GM08714 (cell line): ENCODE results near the gene MEGF8.
A peak's percentile ranks its signal among the peaks of the same experiment; 100 is the strongest.

ENCODE experiments used
- H3K4me3 ChIP-seq: fragments of 200-500 bp; sonication (Bioruptor generic); 2 replicates; pipeline ENCODE4 v1.5.1; 2014; ENCODE audit warnings: mild to moderate bottlenecking, low read length, inconsistent platforms
- ZNF274 ChIP-seq: IDR thresholded peaks from 2 replicates; pipeline ENCODE4 v1.6.1; 2012; ENCODE audit warnings: mild to moderate bottlenecking, low read depth, low read length

MEGF8 gene, protein sequence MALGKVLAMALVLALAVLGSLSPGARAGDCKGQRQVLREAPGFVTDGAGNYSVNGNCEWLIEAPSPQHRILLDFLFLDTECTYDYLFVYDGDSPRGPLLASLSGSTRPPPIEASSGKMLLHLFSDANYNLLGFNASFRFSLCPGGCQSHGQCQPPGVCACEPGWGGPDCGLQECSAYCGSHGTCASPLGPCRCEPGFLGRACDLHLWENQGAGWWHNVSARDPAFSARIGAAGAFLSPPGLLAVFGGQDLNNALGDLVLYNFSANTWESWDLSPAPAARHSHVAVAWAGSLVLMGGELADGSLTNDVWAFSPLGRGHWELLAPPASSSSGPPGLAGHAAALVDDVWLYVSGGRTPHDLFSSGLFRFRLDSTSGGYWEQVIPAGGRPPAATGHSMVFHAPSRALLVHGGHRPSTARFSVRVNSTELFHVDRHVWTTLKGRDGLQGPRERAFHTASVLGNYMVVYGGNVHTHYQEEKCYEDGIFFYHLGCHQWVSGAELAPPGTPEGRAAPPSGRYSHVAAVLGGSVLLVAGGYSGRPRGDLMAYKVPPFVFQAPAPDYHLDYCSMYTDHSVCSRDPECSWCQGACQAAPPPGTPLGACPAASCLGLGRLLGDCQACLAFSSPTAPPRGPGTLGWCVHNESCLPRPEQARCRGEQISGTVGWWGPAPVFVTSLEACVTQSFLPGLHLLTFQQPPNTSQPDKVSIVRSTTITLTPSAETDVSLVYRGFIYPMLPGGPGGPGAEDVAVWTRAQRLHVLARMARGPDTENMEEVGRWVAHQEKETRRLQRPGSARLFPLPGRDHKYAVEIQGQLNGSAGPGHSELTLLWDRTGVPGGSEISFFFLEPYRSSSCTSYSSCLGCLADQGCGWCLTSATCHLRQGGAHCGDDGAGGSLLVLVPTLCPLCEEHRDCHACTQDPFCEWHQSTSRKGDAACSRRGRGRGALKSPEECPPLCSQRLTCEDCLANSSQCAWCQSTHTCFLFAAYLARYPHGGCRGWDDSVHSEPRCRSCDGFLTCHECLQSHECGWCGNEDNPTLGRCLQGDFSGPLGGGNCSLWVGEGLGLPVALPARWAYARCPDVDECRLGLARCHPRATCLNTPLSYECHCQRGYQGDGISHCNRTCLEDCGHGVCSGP (N-terminal part only)

DNA sequence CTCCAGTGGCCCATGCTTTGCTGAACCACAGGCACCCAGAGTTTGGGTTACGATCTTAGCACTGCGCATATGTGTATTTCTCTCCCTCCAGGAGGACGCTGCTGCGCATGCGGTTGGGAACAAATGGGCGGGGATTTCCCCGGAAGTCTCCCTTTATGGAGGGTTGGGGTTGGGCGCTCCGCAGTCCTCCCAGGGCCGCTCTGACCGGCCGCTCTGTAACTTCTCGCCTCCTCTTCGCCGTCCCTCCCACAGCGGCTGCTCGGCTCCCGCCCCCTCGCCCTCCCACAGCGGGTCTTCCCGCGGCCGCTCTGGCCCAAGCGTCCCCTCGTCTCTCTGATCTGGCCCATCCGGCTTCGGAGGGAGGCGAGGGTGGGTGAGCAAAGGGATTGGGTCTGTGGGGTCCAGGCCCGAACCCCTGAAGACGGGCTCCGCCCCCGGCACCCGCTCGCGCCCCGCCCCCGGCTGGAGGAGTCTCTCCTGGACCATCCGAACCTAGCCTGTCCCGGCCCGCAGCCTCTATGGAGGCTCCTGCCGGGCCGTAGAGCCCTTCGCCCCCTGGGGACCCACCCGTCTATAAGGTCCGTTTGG lies at the start of gene MEGF8:
MEGF8 (plus strand) TSS at position 328 of the 588 bp plus-strand sequence. CDS start 609 bp downstream, outside the sequence.
- TF ChIP-seq ZNF274: no peak
- peak within 1 kb of the TSS; percentile 93 for H3K4me3 ChIP-seq

DNA sequence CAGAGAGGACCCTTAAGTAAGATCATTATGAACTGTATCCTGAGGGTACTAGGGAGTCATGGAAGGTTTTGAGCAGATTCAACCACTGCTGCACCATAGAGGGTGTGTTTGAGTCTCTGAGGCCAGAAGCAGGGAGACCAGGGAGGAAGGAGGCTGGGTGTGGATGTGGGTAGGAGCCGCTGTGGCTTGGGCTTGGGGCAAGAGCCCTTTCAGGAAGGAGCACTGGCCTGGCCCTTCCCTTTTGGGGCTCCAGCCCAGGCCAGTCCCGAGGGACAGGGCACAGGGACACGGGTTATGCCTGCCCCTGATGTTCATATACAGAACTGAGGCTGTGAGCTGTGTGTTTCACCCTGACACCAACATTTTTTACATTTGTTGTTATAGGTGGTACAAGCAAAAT lies 49.2 kb upstream of the MEGF8 start:
- no peak for TF ChIP-seq ZNF274
- no peak overlapping the region for H3K4me3 ChIP-seq

DNA sequence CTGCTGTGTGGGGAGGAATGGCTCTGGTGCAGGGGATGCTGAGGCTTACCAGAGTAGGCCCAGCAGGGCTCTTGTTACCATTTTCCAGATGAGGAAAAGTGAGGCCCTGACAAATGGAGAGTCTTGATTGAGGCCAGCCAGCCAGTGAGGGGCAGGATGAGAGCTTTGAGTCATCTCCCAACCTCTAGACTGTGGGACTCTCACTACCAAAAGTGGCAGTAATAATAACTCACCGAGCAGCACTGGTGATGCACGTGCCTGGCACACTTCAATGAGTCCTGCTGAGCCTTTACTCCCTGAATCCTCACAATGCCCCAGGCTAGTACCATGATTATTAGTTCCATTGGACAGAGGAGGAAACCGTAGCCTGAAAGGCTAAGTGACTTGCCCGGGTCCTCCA lies 48.6 kb upstream of the MEGF8 start:
- no peak overlapping the region for H3K4me3 ChIP-seq
- no peak for TF ChIP-seq ZNF274

DNA sequence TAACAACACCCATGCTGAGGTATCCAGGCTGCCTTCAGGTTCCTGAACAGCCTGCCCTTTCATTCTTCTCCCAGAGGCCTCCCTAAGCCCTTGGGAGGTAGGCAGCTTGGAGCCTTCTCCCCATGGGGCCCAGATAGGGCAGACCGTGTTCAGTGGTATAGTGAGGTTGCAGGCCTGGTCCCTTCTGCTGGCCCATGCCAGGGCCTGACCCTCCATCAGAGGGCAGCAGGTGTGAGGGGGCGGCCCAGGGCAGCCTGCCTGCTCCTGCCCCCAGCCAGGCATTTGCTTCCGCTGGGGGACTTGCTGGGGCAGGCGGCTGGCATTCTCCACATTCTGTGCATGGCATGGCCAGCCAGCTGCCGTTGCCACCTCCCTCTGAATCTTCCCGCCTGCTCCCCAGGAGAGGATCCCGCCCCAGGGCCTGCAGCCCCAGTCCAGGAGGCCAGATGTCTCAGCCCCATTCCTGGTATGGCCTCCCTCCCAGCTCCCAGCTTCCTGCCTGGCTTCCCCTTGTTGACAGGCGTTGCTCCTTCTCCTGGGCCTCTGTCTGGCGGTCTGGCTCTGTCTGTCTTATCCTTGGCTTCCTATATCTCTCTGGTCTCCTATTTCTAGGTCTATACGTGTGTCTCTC lies 47.5 kb upstream of the MEGF8 start:
- no peak overlapping the region for H3K4me3 ChIP-seq
- TF ChIP-seq ZNF274: no peak

DNA sequence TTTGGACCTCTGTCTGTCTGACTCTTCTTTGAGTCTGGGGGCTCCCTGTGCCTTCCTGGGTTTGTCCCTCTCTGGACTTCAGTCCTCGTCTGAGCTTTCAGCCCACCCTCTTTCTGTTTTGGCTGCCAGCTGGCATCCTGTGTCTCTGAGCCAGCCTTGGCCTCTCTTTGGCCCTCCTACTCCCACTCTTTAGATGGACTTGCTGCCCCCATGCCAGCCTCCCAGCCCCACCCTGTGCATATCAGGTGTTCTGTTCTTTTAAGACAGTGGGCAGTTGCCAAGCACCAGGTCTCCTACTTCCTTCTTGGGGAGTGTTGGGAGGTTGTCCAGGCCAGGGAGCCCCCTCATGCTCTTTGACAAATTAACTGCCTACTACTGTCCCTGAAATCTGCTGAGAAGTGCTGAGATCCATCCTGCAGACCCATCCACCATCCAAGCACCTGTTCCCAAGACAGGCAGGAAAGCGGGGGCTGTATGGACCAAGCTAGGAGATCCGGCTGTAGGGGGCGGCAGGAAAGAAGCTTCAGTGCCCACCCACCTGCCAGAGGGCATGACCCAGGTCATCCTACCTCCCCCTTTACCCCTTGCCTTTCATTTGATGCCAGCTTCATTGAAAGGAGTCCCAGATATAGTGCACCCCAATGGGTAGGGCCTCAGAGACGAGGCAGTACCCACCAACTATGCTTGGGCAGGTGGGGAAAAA lies 46.8 kb upstream of the MEGF8 start:
- no peak overlapping the region for H3K4me3 ChIP-seq
- no peak for TF ChIP-seq ZNF274

DNA sequence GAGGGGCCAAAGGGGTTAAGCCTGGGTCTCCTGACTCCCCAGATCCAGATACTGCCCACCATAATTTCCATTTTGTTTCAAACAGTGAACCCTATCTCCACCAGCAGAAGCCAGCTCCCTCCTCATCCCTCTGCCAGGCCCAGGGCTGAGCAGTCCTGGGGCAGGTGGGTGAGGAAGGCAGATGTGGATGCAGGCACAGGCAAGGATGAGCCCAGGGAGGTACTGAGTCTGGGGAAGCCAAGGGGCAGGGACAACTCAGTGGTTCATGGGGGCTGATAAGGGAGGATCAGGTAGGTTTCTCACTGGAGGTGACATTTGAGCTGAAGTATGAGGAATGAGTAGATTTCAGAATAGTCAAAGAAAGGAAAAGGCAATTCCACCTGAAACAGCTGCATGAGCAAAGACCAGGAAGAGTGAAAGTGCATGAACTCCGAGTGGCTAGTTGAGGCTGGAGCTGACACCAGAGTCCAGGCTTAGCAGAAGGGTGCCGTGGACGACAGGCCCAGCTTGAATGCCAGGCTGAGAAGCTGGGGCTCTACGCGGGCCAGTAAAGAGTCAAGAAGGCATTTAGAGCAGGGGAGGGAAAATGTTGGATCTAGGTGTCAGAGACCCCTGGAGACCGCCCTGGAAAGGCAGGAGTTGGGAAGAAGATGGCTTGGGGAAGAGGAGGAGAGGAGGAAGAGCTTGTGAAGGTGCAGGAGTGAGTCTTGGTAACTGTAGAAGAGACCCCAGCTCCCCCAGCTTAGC lies 46.1 kb upstream of the MEGF8 start:
- peak overlapping the region; percentile 74; the same call in 1 of the 2 replicates for H3K4me3 ChIP-seq
- no peak for TF ChIP-seq ZNF274

DNA sequence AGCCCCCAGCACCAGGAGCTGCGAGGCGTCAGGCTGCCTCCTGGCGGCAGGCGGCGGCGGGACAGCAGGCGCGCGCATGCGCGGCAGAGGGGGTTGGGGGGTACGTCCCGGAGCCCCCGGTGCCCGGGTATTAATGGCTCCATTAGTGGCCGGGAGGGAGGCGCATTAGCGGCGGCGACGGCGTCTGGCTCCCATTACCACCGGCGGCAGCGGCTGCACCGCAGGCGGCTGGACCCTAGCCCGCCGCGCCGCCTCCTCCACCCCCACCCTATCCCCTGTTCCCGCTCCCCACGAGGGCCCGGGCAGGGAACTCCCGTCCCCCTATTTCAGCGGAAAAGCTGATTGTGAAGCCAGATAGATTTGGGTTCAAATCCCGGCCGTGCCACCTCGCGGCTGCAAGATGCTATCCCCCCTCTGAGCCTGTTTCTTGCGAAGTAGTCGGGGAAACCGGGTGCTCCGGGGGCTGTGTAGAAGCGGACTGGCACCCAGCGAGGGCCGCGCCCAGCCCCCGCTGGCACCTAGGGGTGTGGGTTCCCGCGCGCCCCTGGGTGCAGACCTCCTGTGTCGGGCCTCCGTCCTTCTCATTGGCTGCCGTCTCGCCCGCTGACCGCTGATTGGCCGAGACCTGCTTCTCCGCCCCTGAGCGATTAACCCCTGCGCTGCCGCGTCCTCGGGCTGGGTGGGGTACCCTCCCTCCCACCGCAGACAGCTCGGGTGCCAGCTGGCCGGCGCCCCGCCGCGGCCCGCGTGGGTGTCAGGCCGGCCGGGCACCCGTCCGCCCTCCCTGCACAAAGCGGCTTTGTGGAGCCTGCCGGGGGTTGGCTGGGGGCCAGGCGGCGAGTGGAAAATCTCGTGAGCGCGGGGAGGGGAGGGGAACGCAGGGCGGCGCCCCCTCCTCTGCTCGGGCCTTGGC lies 45.3 kb upstream of the MEGF8 start:
- no peak for TF ChIP-seq ZNF274
- peak overlapping the region; percentile 74 for H3K4me3 ChIP-seq

DNA sequence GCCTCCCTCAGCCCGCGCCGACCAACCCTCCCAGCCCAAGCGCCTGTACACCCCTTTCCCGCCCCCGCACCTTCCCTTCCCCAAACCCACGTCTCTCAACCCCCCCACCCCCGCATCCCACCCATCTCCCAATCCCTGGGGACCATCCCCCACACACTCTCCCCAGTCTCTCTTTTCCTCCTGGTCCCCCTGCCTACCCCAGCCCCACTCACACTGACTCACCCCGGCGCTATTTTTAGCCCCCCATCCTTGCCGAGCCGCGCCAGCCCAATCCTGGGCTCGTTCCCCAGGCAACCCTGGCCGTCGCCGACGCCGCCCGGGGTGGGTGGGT lies 44.7 kb upstream of the MEGF8 start:
- TF ChIP-seq ZNF274: no peak
- peak overlapping the region; percentile 74 for H3K4me3 ChIP-seq

DNA sequence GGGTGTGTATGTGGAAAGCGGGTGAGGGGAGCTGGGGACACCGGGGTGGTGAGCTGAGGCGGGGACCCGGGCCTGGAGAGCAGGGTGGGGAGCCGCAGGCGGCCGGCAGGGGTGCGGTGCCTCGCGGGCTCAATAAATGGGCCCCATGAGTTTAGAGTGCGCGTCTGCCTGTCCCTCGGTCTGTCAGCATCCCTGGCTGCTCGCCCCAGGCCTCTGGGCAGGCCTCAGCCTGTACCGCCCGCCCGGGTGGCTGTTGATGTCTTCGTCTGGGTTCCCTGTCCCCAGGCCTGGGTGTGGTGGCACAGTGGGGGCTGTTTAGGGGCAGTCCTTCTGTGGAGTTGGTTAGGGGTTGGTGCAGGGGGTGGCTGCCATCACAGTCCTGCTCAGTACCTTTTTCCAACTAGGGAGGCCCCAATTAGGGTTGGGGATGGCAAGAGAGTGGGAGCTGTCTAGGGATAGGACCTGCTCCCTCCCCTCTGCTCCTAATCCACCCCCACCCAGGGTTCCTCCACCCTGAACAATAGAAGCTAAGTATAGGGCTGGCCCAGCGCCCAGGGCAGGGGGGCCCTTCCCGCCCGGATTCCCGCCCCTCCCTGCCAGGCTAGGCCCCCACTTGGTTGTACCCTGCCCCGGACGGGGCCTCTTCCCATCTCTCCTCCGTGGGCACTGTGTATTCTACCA lies 44.1 kb upstream of the MEGF8 start:
- H3K4me3 ChIP-seq: peak overlapping the region; percentile 3; the same call in 1 of the 2 replicates
- no peak for TF ChIP-seq ZNF274

DNA sequence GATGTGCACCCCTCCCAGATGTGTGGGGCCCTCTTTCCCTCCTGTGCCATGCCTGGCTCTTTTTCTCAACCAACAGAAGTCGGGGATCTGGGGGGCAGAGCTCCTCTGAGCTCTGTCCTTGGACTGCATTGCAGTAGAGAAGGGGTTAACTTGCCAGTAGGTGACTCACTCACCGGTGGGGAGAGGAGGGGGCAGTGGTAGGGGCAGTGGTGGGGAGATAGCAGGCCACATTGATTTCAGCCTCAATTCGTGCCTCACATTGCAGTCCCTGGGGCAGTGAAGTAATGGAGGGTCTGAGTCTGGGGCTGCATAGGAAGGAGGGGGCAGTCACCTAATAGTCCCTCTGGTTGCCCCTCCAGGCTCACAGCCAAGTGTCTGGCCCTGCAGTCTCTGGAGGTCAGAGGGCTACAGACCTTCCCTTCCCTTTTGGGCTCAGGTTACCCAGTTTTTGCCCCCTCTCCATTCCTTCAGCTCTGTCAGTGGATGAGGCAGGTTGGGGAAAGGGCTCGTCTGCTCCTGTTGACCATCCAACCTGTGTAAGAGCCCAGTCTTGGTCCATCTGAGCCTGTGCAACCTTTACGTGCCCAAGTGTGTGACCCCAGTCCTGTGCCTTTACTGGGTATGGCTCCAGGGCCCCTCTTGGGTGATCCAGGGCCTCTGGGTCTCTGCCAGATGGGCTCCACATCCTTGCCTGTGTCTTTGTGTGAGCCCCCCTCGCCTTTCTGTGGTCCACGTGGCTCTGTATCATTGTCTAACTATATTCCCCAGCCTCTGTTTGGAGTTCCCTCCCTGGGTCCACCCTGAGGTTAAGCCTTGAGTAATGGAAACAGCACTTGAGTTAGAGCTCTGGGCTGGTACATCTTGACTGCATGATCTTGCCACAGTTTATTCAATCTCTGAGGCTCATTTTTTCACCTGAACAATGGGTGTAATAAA lies 43.3 kb upstream of the MEGF8 start:
- no peak overlapping the region for H3K4me3 ChIP-seq
- TF ChIP-seq ZNF274: no peak
